HepG2 (cell line): Measurements from ENCODE around the gene SLC16A5. TPM values are rescaled to one million over a fixed set of nuclear protein-coding genes. Genes with fewer than 3 reads are reported as not detected.

Experiments
- ATAC-seq: fragments of 200-7000 bp; cut with Tn5 transposase; 3 replicates; pipeline ENCODE4 v1.9.1; 2020; ENCODE audit warnings: mild to moderate bottlenecking, moderate library complexity
- BruUV-seq: library from RNA; stranded (reverse); fragments of 400-500 nt; replicated peaks from 2 replicates; lab custom pipeline; 2021; lab: Mats Ljungman, UMichigan
- CTCF ChIA-PET: fragments of 300-600 bp; formaldehyde crosslinking; extraction: SDS; loops from one replicate; lab custom pipeline; 2021; ENCODE audit warnings: low total read pairs, inconsistent platforms, low intra/inter-chr PET ratio; lab: Yijun Ruan, JAX
- POLR2A ChIA-PET: fragments of 350-600 bp; sonication (Branson Sonifier 250); formaldehyde crosslinking; loops from one replicate; lab custom pipeline; 2020; ENCODE audit warnings: antibody characterized with exemption, inconsistent platforms; lab: Yijun Ruan, JAX
- DNase-seq: peaks from one replicate; pipeline ENCODE4 v3.0.0-alpha.2; 2015; ENCODE audit warnings: low spot score
- FAIRE-seq: peaks from 3 replicates; lab custom pipeline; 2011; peaks lifted over from hg19 to GRCh38; lab: Jason Lieb, UNC
- H2AFZ ChIP-seq: one replicate; pipeline ENCODE4 v1.6.1; 2011; ENCODE audit warnings: low read length, inconsistent platforms
- H3K27ac ChIP-seq: fragments of 300-600 bp; 3 replicates; pipeline ENCODE4 v1.8.0; 2011; ENCODE audit warnings: mixed run types, mild to moderate bottlenecking, mixed read lengths, low read length, inconsistent platforms; ENCODE audit not compliant: insufficient read depth; ENCODE audit errors: extremely low read length
- H3K27me3 ChIP-seq, 2 experiments: fragments of 200-600 bp in 1 of 2; 2 replicates in 1 of 2; 3 replicates in 1 of 2; pipeline versions ENCODE4 v1.6.0 to v1.8.0; 2011; ENCODE audit warnings: low read length in 2 of 2, mild to moderate bottlenecking in 2 of 2, moderate library complexity in 2 of 2, inconsistent platforms in 1 of 2; ENCODE audit not compliant: insufficient read depth in 2 of 2, control insufficient read depth in 1 of 2
- H3K36me3 ChIP-seq, 2 experiments: fragments of 200-600 bp in 1 of 2; replicated peaks in 1 of 2; 2 replicates in 1 of 2; 3 replicates in 1 of 2; pipeline versions ENCODE4 v1.5.1 to v1.8.0; 2011; ENCODE audit warnings: low read length in 2 of 2, inconsistent platforms in 1 of 2; ENCODE audit not compliant: insufficient read depth in 2 of 2, control insufficient read depth in 1 of 2
- H3K4me1 ChIP-seq: 2 replicates; pipeline ENCODE4 v1.5.1; 2012; ENCODE audit warnings: low read length, inconsistent platforms; ENCODE audit not compliant: insufficient read depth
- H3K4me2 ChIP-seq: 2 replicates; pipeline ENCODE4 v1.6.0; 2011; ENCODE audit warnings: low read depth, low read length, inconsistent platforms
- H3K4me3 ChIP-seq, 3 experiments: fragments of 200-600 bp in 1 of 3; sonication (generic), shearing (Covaris generic) in 1 of 3; replicated peaks in 1 of 3; 2 replicates each; pipeline ENCODE4 v1.5.1; 2011 to 2016; ENCODE audit warnings: low read length in 3 of 3, inconsistent platforms in 2 of 3, low read depth in 2 of 3, mild to moderate bottlenecking in 2 of 3, control low read depth in 1 of 3, mixed read lengths in 1 of 3; ENCODE audit not compliant: insufficient read depth in 1 of 3
- H3K79me2 ChIP-seq: one replicate; pipeline ENCODE4 v1.6.1; 2011; ENCODE audit warnings: low read length, inconsistent platforms; ENCODE audit not compliant: insufficient read depth
- H3K9ac ChIP-seq: 2 replicates; pipeline ENCODE4 v1.6.0; 2011; ENCODE audit warnings: mild to moderate bottlenecking, low read depth, low read length, inconsistent platforms; ENCODE audit not compliant: insufficient read depth
- H3K9me3 ChIP-seq: 2 replicates; pipeline ENCODE4 v1.5.1; 2012; ENCODE audit warnings: mild to moderate bottlenecking, low read length
- H4K20me1 ChIP-seq: 2 replicates; pipeline ENCODE4 v1.6.0; 2011; ENCODE audit warnings: inconsistent platforms, mild to moderate bottlenecking, low read length, moderate library complexity; ENCODE audit not compliant: insufficient read depth
- AGO2 ChIP-seq: fragments of 200-400 bp; formaldehyde crosslinking; optimal IDR thresholded peaks from 2 replicates; pipeline ENCODE3; 2017; ENCODE audit warnings: mild to moderate bottlenecking, low read depth, low read length, moderate library complexity
- AKAP8 ChIP-seq: sonication (generic); formaldehyde crosslinking; IDR thresholded peaks from 2 replicates; pipeline ENCODE4 v1.5.1; 2020; ENCODE audit warnings: mild to moderate bottlenecking, missing genetic modification reagents
- ATRX ChIP-seq: sonication (generic); formaldehyde crosslinking; IDR thresholded peaks from 2 replicates; pipeline ENCODE4 v1.4.0; 2020; ENCODE audit warnings: missing genetic modification reagents, borderline replicate concordance
- ERF ChIP-seq: IDR thresholded peaks from 2 replicates; pipeline ENCODE4 v1.6.1; 2018; ENCODE audit warnings: missing biosample characterization, missing genetic modification reagents
- JDP2 ChIP-seq: sonication (generic); formaldehyde crosslinking; IDR thresholded peaks from 2 replicates; pipeline ENCODE4 v1.8.1; 2022; ENCODE audit warnings: missing genetic modification reagents, borderline replicate concordance
- JUN ChIP-seq: sonication (generic); formaldehyde crosslinking; IDR thresholded peaks from 2 replicates; pipeline ENCODE4 v1.4.0; 2020; ENCODE audit warnings: mild to moderate bottlenecking, missing genetic modification reagents
- POLR2AphosphoS5 ChIP-seq: IDR thresholded peaks from 2 replicates; pipeline ENCODE4 v1.6.1; 2012; ENCODE audit warnings: low read depth, low read length
- ZNF776 ChIP-seq: sonication (generic); formaldehyde crosslinking; IDR thresholded peaks from 2 replicates; pipeline ENCODE4 v1.4.0; 2020; ENCODE audit warnings: mild to moderate bottlenecking, missing genetic modification reagents
- ZNF878 ChIP-seq: sonication (generic); formaldehyde crosslinking; IDR thresholded peaks from 2 replicates; pipeline ENCODE4 v1.8.1; 2023; ENCODE audit warnings: mild to moderate bottlenecking, missing genetic modification reagents, moderate library complexity
- WGBS: methylation state at CpG from one replicate; pipeline ENCODE4 v1.1.6; 2017; ENCODE audit warnings: low lambda C conversion rate; 5-methylcytosine and 5-hydroxymethylcytosine counted together
- in situ Hi-C: cut with HindIII; loops from 2 replicates; pipeline ENCODE4 v1.10.0; 2017; ENCODE audit warnings: low pct_unique_long_range_greater_than_20kb; ENCODE audit not compliant: extremely low pct_ligation_motif_present
- intact Hi-C: fragments of 100-400 bp; cut with micrococcal nuclease; formaldehyde crosslinking; loops from one replicate; pipeline ENCODE4 v1.10.0; 2022; ENCODE audit not compliant: unreplicated experiment
- polyA plus RNA-seq, 8 experiments: library from polyadenylated mRNA; depleted of rRNA in 3 of 8; stranded (reverse) in 7 of 8; unstranded in 1 of 8; fragments of >200 nt; fragmentation: Illumina TruSeq in 4 of 8; extraction: Trizol in 4 of 8; gene quantifications; 2 replicates each; pipeline versions ENCODE4 v1.2.1 to v1.2.3, GENCODE V29; 2011 to 2016; ENCODE audit warnings: low read depth in 4 of 8, missing spikeins in 1 of 8, mixed read lengths in 1 of 8; ENCODE audit not compliant: insufficient read depth in 1 of 8
- total RNA-seq, 5 experiments: library from RNA; depleted of rRNA; stranded (reverse); fragments of >200 nt; fragmentation: Illumina TruSeq; extraction: Trizol; gene quantifications; 2 replicates each; pipeline ENCODE4 v1.2.3, GENCODE V29; 2016; ENCODE audit warnings: low read depth in 1 of 5
- TF ChIP-seq, protein P1 (sequence below): sonication (generic); formaldehyde crosslinking; IDR thresholded peaks from 2 replicates; pipeline ENCODE4 v1.9.0; 2022; ENCODE audit warnings: missing genetic modification reagents, mild to moderate bottlenecking, borderline replicate concordance
- TF ChIP-seq, protein P2 (sequence below): sonication (generic); formaldehyde crosslinking; IDR thresholded peaks from 2 replicates; pipeline ENCODE4 v1.4.0; 2020; ENCODE audit warnings: mild to moderate bottlenecking, missing genetic modification reagents
- TF ChIP-seq, protein P3 (sequence below), 2 experiments: sonication (generic) in 1 of 2; formaldehyde crosslinking in 1 of 2; IDR thresholded peaks; 2 replicates each; pipeline versions ENCODE4 v1.4.0 to v1.6.1; 2016 to 2020; ENCODE audit warnings: borderline replicate concordance in 1 of 2, low read depth in 1 of 2, mild to moderate bottlenecking in 1 of 2, missing genetic modification reagents in 1 of 2
- TF ChIP-seq, protein P4 (sequence below): sonication (generic); formaldehyde crosslinking; IDR thresholded peaks from 2 replicates; pipeline ENCODE4 v1.4.0; 2020; ENCODE audit warnings: missing genetic modification reagents

SLC16A5 gene
- total and polyA plus RNA-seq, 2 of the 13 experiments (the other 11 are each of a cell fraction or from before 2014, with no cell fraction given), result 0.69 to 5.6 TPM

DNA sequence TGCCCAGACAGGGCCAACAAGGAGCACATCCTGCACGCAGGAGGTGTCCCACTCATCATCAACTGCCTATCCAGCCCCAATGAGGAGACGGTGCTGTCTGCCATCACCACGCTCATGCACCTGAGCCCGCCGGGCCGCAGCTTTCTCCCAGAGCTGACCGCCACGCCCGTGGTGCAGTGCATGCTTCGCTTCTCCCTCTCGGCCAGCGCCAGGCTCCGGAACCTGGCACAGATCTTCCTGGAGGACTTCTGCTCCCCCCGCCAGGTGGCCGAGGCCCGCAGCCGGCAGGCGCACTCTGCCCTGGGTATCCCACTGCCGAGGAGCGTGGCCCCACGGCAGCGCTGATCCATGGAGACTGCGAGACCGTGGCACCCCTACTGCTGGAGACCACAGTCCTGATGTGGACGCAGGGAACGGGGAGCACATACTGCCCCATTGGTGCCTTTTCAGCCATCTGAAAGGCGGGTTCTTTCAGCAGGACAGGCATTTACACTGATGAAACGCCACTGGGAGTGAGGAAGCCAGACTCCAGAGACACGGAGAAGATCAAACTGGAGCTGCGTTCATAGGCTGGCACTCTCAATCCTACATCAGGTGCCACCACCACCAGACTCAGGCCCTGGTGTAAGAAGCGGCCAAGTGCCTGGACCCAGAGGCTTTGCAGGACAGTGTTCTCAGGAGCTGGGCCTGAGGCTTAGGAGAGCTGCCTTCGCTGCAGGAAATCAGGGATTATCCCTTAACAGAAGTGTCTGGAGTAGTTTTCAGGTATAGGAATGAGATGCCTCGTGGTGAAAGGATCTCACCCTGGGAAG is 41.1 kb downstream of the SLC16A5 start:
- FAIRE-seq (no peak), ATAC-seq (no peak), DNase-seq (no peak)
- Histone ChIP-seq H3K4me1 (peaks cover 34% of the 10 kb centered on the region), H3K9me3 (no peaks in the 10 kb centered on the region), H4K20me1 (peaks cover 4% of the 10 kb centered on the region; the same call in 1 of the 2 replicates), H3K36me3 (peaks cover 6 to 18% of the 10 kb centered on the region in 2 experiments; a peak in 4 of 5 replicates), H3K27ac (no peak overlapping the region), H3K79me2 (peaks cover 8% of the 10 kb centered on the region), H2AFZ (no peak overlapping the region), H3K9ac (no peak overlapping the region), H3K4me2 (no peak overlapping the region), H3K27me3 (no peaks in the 10 kb centered on the region), H3K4me3 (no peak overlapping the region)
- POLR2A ChIA-PET, result interaction anchor here (1.0 to 1.9 kb wide), 3 partner anchors 12 to 94 kb away, joined by 3 to 9 read pairs (median 5); no protein-coding TSS in a partner anchor
- WGBS, result 96% methylated on average over 24 of the region's 33 CpGs
- in situ Hi-C loops, result no loop called here
- intact Hi-C loops, result no loop called here
- no TSS peak for BruUV-seq
- CTCF ChIA-PET, result no interaction called here
- TF ChIP-seq AGO2 (peak; percentile 99), ZNF878 (CRISPR knock-in tag) (no peak), AKAP8 (CRISPR knock-in tag) (0 out of 2 replicates have a peak, but pooled peaks have one; percentile 35), ERF (CRISPR knock-in tag) (no peak), ZNF776 (CRISPR knock-in tag) (0 out of 2 replicates have a peak, but pooled peaks have one; percentile 36), POLR2AphosphoS5 (peak; percentile 31; the same call in 1 of the 2 replicates), ATRX (CRISPR knock-in tag) (no peak), JDP2 (CRISPR knock-in tag) (no peak), JUN (CRISPR knock-in tag) (no peak)
- TF ChIP-seq, protein P1, sequence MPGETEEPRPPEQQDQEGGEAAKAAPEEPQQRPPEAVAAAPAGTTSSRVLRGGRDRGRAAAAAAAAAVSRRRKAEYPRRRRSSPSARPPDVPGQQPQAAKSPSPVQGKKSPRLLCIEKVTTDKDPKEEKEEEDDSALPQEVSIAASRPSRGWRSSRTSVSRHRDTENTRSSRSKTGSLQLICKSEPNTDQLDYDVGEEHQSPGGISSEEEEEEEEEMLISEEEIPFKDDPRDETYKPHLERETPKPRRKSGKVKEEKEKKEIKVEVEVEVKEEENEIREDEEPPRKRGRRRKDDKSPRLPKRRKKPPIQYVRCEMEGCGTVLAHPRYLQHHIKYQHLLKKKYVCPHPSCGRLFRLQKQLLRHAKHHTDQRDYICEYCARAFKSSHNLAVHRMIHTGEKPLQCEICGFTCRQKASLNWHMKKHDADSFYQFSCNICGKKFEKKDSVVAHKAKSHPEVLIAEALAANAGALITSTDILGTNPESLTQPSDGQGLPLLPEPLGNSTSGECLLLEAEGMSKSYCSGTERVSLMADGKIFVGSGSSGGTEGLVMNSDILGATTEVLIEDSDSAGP (CRISPR knock-in tag), result peak; percentile 27; the same call in 1 of the 2 replicates
- TF ChIP-seq, protein P2, sequence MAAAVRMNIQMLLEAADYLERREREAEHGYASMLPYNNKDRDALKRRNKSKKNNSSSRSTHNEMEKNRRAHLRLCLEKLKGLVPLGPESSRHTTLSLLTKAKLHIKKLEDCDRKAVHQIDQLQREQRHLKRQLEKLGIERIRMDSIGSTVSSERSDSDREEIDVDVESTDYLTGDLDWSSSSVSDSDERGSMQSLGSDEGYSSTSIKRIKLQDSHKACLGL (CRISPR knock-in tag), result peak; percentile 25; the same call in 1 of the 2 replicates
- TF ChIP-seq, protein P3, sequence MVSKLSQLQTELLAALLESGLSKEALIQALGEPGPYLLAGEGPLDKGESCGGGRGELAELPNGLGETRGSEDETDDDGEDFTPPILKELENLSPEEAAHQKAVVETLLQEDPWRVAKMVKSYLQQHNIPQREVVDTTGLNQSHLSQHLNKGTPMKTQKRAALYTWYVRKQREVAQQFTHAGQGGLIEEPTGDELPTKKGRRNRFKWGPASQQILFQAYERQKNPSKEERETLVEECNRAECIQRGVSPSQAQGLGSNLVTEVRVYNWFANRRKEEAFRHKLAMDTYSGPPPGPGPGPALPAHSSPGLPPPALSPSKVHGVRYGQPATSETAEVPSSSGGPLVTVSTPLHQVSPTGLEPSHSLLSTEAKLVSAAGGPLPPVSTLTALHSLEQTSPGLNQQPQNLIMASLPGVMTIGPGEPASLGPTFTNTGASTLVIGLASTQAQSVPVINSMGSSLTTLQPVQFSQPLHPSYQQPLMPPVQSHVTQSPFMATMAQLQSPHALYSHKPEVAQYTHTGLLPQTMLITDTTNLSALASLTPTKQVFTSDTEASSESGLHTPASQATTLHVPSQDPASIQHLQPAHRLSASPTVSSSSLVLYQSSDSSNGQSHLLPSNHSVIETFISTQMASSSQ (IDR thresholded peaks at IDR 0.05; ENCODE audit: low read depth), result no peak
- TF ChIP-seq, protein P3 (CRISPR knock-in tag; IDR thresholded peaks at IDR 0.05; ENCODE audit: borderline replicate concordance), result no peak
- TF ChIP-seq, protein P4, sequence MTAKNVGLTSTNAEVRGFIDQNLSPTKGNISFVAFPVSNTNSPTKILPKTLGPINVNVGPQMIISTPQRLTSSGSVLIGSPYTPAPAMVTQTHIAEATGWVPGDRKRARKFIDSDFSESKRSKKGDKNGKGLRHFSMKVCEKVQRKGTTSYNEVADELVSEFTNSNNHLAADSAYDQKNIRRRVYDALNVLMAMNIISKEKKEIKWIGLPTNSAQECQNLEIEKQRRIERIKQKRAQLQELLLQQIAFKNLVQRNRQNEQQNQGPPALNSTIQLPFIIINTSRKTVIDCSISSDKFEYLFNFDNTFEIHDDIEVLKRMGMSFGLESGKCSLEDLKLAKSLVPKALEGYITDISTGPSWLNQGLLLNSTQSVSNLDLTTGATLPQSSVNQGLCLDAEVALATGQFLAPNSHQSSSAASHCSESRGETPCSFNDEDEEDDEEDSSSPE (CRISPR knock-in tag), result no peak
